ENCODE data around the gene DLGAP3. TPM values are rescaled to one million over a fixed set of nuclear protein-coding genes. Genes with fewer than 3 reads are reported as not detected.

The DLGAP3 gene
- total RNA-seq, 4 donors from 2014 or later = 0.15 TPM; not detected in 3

- in situ Hi-C loops (cut with MboI; ENCODE audit: low sequenced_read_pairs in 4 of 4) (no loop called here), intact Hi-C loops (cut with DNase I; ENCODE audit: low total_unique reads) (no loop called here)
- ATAC-seq = no peak
- Histone ChIP-seq H3K36me3 (no peaks in the 10 kb centered on the region), H3K27ac (no peak overlapping the region), H3K4me3 (no peak overlapping the region), H3K4me1 (no peaks in the 10 kb centered on the region), H3K27me3 (peaks cover 0 to 2% (median 0%) of the 10 kb centered on the region in 3 donors), H3K9me3 (no peaks in the 10 kb centered on the region)
- TF ChIP-seq CTCF (IDR thresholded peaks at IDR 0.05 in 4 of 5, conservative IDR thresholded peaks at IDR 0.05 in 1 of 5) (no peak), POLR2A (IDR thresholded peaks at IDR 0.05) (no peak)
- no peak for DNase-seq
Observed at GRCh38 chr1:34976384-34977209, 47.1 kb upstream of the DLGAP3 start.

DNA sequence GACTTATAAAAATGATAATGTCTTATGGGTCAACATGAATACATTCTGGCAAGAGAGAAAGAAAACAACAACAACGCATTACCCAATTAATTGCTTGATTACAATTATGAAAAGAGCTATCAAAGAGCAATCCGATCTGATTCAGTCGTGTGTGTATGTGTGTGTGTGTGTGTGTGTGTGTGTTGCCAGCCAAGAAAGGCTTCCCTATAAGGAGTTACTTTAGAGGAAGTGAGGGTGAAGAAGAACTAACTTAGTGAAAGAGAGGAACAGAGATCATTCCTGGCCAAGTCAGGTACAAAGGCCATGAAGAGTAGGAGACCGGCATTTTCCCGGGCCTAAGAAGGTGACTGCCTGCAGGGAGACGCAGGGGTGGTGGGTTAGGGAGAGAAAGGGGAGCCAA is 46.3 kb upstream of the DLGAP3 start:
- H3K27ac ChIP-seq = no peak overlapping the region
- intact Hi-C loops (cut with DNase I; ENCODE audit: low total_unique reads) = no loop called here

DNA sequence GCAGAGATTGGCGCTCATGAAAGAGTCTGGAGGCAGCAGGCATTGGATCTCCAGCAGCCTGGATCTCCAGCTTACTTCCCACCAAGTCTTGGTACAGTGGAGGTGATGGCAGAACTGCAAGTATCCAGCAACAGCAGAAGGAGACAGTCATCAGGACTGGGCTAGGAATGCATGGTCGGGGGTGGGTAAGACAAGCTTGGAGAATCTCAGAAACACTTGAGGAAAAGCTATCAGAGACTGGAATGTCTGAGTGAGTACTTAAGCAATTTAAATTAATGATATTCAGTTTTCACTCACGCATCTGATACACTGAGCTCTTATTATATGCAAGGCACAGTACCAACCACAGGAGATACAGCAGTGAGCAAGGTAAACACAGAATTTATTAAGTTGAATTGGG is 45.9 kb upstream of the DLGAP3 start:
- Histone ChIP-seq H3K4me3 (no peak overlapping the region), H3K27ac (no peak overlapping the region), H3K9me3 (no peaks in the 10 kb centered on the region), H3K4me1 (no peaks in the 10 kb centered on the region), H3K36me3 (no peaks in the 10 kb centered on the region), H3K27me3 (peaks cover 0 to 2% (median 0%) of the 10 kb centered on the region in 3 donors)
- intact Hi-C loops (cut with DNase I; ENCODE audit: low total_unique reads) = no loop called here
- in situ Hi-C loops (cut with MboI; ENCODE audit: low sequenced_read_pairs in 4 of 4) = no loop called here
- TF ChIP-seq POLR2A (IDR thresholded peaks at IDR 0.05) = no peak
- TF ChIP-seq CTCF (IDR thresholded peaks at IDR 0.05 in 4 of 5, conservative IDR thresholded peaks at IDR 0.05 in 1 of 5) = no peak
- no peak for ATAC-seq
- DNase-seq = no peak

More for the DNA sequence above, 46.3 kb upstream of the DLGAP3 start:
- Histone ChIP-seq H3K27me3 (peaks cover 0 to 2% (median 0%) of the 10 kb centered on the region in 3 donors), H3K4me3 (no peak overlapping the region), H3K36me3 (no peaks in the 10 kb centered on the region), H3K9me3 (no peaks in the 10 kb centered on the region), H3K4me1 (no peaks in the 10 kb centered on the region)
- in situ Hi-C loops (cut with MboI; ENCODE audit: low sequenced_read_pairs in 4 of 4) = no loop called here
- TF ChIP-seq POLR2A (IDR thresholded peaks at IDR 0.05) = no peak
- DNase-seq (no peak), ATAC-seq (no peak)

DNA sequence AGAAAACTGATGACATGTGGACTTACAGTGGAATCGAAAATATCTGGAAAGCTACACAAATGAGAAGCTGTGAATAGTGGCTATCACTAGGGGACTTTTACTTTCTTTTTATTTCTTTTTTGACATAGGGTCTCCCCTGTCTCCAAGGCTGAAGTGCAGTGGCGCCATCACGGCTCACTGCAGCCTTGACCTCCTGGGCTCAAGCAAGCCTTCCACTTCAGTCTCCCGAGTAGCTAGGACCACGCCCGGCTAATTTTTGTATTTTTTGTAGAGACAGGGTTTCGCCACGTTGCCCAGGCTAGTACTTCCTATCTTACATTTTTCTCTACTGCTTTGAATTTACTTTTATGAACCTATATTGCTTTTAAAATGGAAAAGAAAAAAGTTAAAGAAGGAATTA is 45.2 kb upstream of the DLGAP3 start:
- in situ Hi-C loops (cut with MboI; ENCODE audit: low sequenced_read_pairs in 4 of 4) = no loop called here
- TF ChIP-seq POLR2A (IDR thresholded peaks at IDR 0.05) (no peak), CTCF (IDR thresholded peaks at IDR 0.05 in 4 of 5, conservative IDR thresholded peaks at IDR 0.05 in 1 of 5) (no peak)
- intact Hi-C loops (cut with DNase I; ENCODE audit: low total_unique reads) = no loop called here
- Histone ChIP-seq H3K36me3 (no peaks in the 10 kb centered on the region), H3K9me3 (no peaks in the 10 kb centered on the region), H3K4me1 (no peaks in the 10 kb centered on the region), H3K4me3 (no peak overlapping the region), H3K27me3 (peaks cover 0 to 2% (median 0%) of the 10 kb centered on the region in 3 donors), H3K27ac (no peak overlapping the region)
- no peak for ATAC-seq
- DNase-seq = no peak

- Histone ChIP-seq H3K4me1 (no peaks in the 10 kb centered on the region), H3K9me3 (no peaks in the 10 kb centered on the region), H3K36me3 (no peaks in the 10 kb centered on the region), H3K27me3 (peaks cover 0 to 2% (median 0%) of the 10 kb centered on the region in 3 donors), H3K27ac (no peak overlapping the region), H3K4me3 (no peak overlapping the region)
- TF ChIP-seq POLR2A (IDR thresholded peaks at IDR 0.05) = no peak
- no peak for TF ChIP-seq CTCF (IDR thresholded peaks at IDR 0.05 in 4 of 5, conservative IDR thresholded peaks at IDR 0.05 in 1 of 5)
- DNase-seq (no peak), ATAC-seq (no peak)
- in situ Hi-C loops (cut with MboI; ENCODE audit: low sequenced_read_pairs in 4 of 4) (no loop called here), intact Hi-C loops (cut with DNase I; ENCODE audit: low total_unique reads) (no loop called here)
Observed at GRCh38 chr1:34973326-34973725, 43.9 kb upstream of the DLGAP3 start.
